NOMO-1 treated with dmso at 0.1 percent for 144 hours (cell line): ENCODE results near the gene SH2D4B.
A peak's percentile ranks its signal among the peaks of the same experiment; 100 is the strongest.
"Not testable (repeated sequence)": the region's sequence is repeated elsewhere in the genome, so short reads cannot be mapped to it uniquely, and the experiment has no call there.

Experiments
- DNase-seq: peaks from one replicate; lab custom pipeline; 2025; ENCODE audit not compliant: unreplicated experiment; lab: John Stamatoyannopoulos, UW

The SH2D4B gene

GRCh38 chr10:80523773-80524172, 13.9 kb upstream of the SH2D4B start:
- DNase-seq = no peak

GRCh38 chr10:80524190-80524909, 13.4 kb upstream of the SH2D4B start:
- no peak for DNase-seq

- DNase-seq = no peak
These were observed 11.5 kb upstream of the SH2D4B start for GRCh38 chr10:80526218-80526617.

DNA sequence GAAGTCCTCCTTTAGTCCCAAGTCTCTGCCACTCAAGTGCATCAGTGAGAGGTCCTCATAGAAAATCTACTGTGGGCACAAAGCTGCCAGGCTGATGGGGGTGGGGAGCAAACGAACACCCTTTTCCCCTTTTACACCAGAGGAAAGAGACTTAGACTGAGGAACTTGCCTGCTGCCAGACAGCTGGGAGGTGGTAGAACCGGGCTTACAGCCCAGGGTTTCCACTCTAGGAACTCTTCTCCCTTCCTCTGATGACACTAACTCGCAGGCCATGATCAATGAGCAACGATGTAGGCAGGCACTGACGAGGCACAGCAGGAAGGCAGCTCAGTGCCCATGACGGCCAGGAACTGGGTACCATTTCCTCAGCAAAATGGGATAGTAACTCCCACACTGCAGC, 11.0 kb upstream of the SH2D4B start:
- no peak for DNase-seq

- DNase-seq = peak; percentile 84
These were observed 9.5 kb upstream of the SH2D4B start for GRCh38 chr10:80528185-80528700.

- no peak for DNase-seq
These were observed 8.8 kb upstream of the SH2D4B start for GRCh38 chr10:80528901-80529300.

DNA sequence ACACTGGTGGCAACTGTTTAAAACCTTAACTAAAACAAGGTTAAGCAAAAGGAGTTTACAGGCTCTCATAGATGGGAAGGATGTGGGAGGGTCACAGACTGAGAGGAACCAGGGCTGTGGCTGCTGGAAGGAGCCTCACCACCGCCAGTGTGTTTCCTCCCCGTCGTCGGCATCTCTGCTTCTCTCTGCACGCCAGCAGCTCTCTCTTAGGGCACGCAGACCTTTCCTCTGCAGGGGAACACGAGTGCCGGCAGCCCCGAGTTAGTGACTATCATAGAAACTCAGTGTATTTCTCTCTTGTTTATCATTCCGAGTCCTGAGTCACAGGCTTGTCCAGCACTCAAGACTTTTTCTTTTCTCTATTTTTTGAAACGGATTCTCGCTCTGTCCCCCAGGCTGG, 8.1 kb upstream of the SH2D4B start:
- DNase-seq = no peak

DNA sequence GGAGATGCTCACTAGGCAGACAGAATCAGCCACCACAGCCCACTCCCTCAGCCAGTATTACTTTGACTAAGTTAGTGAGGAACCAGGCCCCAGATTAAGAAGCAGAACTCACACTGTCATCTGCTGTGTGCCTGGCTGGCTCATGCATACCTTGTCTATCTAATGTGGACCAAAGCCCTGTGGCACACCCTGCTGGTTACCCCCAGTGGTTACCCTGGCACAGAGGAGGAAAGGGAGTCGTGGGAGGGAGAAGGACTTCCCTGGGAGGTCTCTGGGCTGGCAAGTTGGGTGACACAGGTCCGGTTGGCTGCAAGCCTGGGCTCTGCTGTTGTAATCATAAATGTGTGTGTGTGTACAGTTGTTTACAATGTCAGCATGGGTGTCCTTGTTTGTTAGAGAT, 7.5 kb upstream of the SH2D4B start:
- DNase-seq = peak; percentile 18

- no peak for DNase-seq
These were observed 6.9 kb upstream of the SH2D4B start for GRCh38 chr10:80530816-80531215.

DNA sequence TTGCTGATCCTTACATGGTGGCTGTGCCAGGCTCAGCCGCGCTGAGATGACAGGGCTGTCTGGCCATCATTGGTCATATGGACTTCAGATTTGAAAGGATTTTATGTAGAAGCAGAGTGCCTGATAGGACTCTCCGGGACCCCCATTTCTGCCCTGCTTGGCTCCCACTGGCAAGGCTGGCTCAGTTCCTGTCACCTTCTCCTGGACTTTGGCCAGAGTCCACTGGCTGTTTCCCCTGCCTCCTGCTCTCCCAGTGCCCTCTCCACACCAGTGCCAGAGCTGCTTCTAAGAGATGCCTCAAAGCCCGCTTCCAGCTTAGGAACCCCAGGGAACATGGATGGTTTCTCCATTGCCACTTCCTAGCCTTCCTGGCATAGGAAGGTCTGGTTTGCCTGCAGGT, 5.1 kb upstream of the SH2D4B start:
- no peak for DNase-seq

- not testable (repeated sequence) for DNase-seq
These were observed 3.6 kb upstream of the SH2D4B start for GRCh38 chr10:80534059-80534458.

DNA sequence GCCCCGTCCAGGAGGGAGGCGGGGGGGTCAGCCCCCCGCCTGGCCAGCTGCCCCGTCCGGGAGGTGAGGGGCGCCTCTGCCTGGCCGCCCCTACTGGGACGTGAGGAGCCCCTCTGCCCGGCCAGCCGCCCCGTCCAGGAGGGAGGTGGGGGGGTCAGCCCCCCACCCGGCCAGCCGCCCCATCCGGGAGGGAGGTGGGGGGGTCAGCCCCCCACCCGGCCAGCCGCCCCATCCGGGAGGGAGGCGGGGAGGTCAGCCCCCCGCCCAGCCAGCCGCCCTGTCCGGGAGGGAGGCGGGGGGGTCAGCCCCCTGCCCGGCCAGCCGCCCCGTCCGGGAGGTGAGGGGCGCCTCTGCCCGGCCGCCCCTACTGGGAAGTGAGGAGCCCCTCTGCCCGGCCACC, 3.1 kb upstream of the SH2D4B start:
- DNase-seq = not testable (repeated sequence)

GRCh38 chr10:80535671-80536360, 1.9 kb upstream of the SH2D4B start:
- DNase-seq = peak; percentile 40

- no peak for DNase-seq
These were observed 1.3 kb upstream of the SH2D4B start for GRCh38 chr10:80536361-80536835.

DNA sequence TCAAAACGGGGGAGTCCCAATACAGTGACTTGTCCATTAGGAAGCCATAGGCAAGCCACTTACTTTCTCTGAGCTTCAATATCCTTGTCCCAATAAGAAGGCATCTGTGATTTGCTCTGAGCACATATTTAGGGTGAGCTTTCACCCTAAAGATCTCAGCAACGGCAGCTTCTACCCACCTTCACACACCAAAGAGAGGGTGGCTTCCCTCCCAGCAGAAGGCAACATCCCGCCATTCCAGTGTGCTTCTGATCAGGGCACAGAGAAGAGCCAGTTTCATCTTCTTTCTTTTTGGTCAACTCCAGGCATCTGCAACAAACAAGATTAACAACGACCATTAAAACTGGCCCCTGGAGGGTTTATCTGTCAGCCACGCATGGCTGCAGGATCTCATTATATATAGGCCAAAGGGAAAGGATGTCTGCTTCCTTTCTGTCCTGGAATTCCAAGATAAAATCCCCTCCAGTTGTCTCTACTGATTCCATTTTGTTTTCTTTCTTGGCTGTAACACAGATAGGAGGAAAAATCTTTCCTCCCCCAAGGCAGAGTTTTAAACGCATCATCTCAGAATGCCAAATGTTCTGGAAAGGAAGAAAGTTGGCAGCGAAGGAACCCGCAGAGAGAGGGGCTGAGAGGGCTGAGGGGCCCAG, 491 bp upstream of the SH2D4B start:
- DNase-seq = no peak

- no peak for DNase-seq
These were observed 931 bp downstream of the SH2D4B start for GRCh38 chr10:80538481-80539185.

- no peak for DNase-seq
These were observed 1.8 kb downstream of the SH2D4B start for GRCh38 chr10:80539421-80540031.

- no peak for DNase-seq
These were observed 2.4 kb downstream of the SH2D4B start for GRCh38 chr10:80540136-80540535.

DNA sequence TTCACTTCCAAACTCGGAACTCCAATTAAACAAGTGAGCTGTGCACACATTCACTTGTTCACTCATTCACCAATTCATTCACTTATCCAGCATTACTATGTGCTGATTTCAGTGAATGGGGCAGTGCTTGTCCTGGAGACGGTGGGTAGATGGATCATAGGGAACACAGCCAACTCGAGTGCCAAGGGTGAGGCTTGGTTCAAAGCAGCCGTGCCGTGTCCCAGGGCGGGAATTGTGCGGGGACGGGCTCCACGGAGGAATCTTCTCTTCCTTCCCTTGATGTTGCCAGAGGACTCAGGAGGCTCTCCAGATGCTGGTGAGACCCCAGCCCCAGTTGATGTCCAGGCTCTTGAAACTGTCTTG, 2.9 kb downstream of the SH2D4B start:
- no peak for DNase-seq

GRCh38 chr10:80540981-80541750, 3.5 kb downstream of the SH2D4B start:
- no peak for DNase-seq
